Astrocyte of the spinal cord (primary cell): ENCODE measurements around the gene GJA1.

Experiments
- DNase-seq: peaks from one replicate; pipeline ENCODE4 v3.0.0; 2011; ENCODE audit warnings: low read depth, low spot score
- H3K4me3 ChIP-seq: 2 replicates; pipeline ENCODE4 v1.5.1; 2011; ENCODE audit warnings: low read depth, mild to moderate bottlenecking, low read length, moderate library complexity
- CTCF ChIP-seq: IDR thresholded peaks from 2 replicates; pipeline ENCODE4 v1.5.1; 2012; ENCODE audit warnings: low read depth, mild to moderate bottlenecking, low read length, inconsistent platforms
- in situ Hi-C: cut with HindIII; loops from 2 replicates; pipeline ENCODE4 v1.10.0; 2017; ENCODE audit warnings: low sequenced_read_pairs

Gene GJA1

GRCh38 chr6:121498481-121499276 is 63.2 kb downstream of the GJA1 start:
- TF ChIP-seq CTCF = no peak
- H3K4me3 ChIP-seq = no peak overlapping the region
- peak; percentile 65 for DNase-seq
- in situ Hi-C loops = no loop called here
